ENCODE results near the gene PLCB2. TPM values are rescaled to one million over a fixed set of nuclear protein-coding genes. Genes with fewer than 3 reads are reported as not detected.

The PLCB2 gene
- total RNA-seq, 2 experiments from 2014 or later: 173 to 174 TPM

DNA sequence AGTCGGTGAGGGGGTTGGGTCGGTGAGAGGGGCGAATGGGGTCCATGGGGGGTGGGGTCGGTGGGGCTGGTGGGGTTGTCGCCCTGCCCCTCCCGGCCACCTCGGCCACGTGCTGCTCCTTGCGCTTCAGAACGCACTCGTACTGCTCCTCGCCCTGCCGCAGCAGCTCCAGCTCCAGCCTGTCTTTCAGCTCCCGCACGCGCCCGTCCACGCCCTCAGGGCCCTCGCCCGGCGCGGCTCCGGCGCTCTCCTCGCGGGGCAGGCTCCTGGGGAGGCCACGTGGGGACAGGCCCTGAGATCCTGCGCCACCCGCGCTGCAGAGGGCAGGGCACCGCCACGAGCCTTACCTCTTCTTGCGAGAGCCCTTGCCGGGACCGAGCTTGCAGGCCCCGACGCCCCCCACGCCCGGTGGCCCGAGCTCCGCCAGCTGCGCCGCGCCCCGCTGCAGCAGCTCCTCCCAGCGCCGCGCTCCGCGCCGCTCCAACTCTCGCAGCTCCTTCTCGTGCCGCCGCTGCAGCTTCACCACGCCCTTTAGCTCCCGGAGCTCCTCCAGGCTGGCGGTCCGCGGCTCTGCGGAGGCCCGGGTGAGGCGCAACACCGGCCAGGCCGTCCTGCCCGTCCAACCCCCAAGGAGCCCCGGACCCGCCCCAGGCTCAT, 16.7 kb downstream of the PLCB2 start:
- H3K27me3 Mint-ChIP-seq: no peaks in the 10 kb centered on the region

DNA sequence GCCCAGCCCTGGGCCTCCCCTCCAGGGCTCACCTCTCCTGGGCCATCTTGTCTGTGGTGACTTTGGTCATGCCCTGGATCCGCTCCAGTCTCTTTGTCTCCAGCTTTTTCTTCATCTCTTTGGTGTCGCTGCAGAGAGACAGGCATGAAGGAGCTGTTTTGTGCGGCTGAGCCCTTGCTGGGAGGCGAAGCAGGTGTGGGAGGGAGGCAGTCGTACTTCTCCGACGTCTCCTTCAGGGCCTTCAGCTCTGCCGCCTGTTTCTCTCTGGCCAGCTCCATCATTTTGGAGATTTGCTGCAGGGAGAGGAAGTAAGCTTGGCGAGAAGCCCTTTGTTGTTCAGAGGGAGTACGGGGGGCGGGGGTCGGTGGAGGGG, 17.2 kb downstream of the PLCB2 start:
- Mint-ChIP-seq H3K27ac (no peak overlapping the region), H3K36me3 (peaks cover 4% of the 10 kb centered on the region), H3K4me3 (no peak overlapping the region), H3K27me3 (no peaks in the 10 kb centered on the region), H3K9me3 (no peaks in the 10 kb centered on the region), H3K4me1 (no peaks in the 10 kb centered on the region)
- POLR2A ChIA-PET: interaction anchor here (4.0 kb wide), 1 partner anchor 17 kb away, joined by 24 read pairs; the partner anchor contains the start of gene PLCB2
- DNase-seq: no peak
- ATAC-seq (ENCODE audit: low read depth): no peak

More for the DNA sequence above, 16.7 kb downstream of the PLCB2 start:
- POLR2A ChIA-PET: interaction anchor here (4.0 kb wide), 1 partner anchor 17 kb away, joined by 24 read pairs; the partner anchor contains the start of gene PLCB2
- no peaks in the 10 kb centered on the region for H3K9me3 Mint-ChIP-seq
- DNase-seq: no peak
- no peak overlapping the region for H3K27ac Mint-ChIP-seq
- H3K36me3 Mint-ChIP-seq: peaks cover 6% of the 10 kb centered on the region
- no peak for ATAC-seq (ENCODE audit: low read depth)
- no peaks in the 10 kb centered on the region for H3K4me1 Mint-ChIP-seq
- H3K4me3 Mint-ChIP-seq: no peak overlapping the region

DNA sequence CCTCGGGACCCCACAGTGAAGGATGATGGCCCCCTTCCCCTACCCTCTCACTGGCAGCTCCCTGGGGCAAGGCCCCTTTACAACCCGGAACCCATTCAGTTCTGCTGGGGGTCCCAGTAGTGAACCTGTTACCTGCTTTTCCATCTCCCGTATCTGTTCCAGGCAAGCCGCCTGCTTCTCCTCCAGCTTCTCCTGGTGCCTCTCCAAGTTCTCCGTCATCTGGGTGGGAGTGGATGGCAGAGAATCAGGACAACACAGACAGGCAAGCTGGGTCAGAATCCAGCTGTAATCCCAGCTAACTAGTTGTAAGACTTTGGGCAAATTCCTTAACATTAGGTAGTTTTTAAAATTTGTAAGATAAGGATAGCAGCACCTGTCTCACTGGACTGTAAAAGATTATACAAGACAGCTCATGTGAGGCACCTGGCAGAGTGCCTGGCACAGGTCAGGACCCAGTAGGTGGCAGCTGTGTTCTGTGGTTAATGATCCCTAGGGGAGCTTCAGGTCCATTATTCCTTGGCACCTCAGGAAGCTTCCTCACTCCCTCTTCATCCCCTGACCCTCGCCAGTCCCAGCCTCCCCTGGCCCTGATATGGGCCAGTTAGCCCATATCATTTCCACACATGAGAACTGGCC, 18.5 kb downstream of the PLCB2 start:
- POLR2A ChIA-PET: interaction anchor here (4.0 kb wide), 1 partner anchor 19 kb away, joined by 24 read pairs; the partner anchor contains the start of gene PLCB2
- Mint-ChIP-seq H3K36me3 (peaks cover 1% of the 10 kb centered on the region), H3K9me3 (no peaks in the 10 kb centered on the region), H3K4me3 (no peak overlapping the region), H3K27ac (no peak overlapping the region), H3K4me1 (no peaks in the 10 kb centered on the region), H3K27me3 (peaks cover 5% of the 10 kb centered on the region)
- no peak for DNase-seq
- ATAC-seq (ENCODE audit: low read depth): no peak

DNA sequence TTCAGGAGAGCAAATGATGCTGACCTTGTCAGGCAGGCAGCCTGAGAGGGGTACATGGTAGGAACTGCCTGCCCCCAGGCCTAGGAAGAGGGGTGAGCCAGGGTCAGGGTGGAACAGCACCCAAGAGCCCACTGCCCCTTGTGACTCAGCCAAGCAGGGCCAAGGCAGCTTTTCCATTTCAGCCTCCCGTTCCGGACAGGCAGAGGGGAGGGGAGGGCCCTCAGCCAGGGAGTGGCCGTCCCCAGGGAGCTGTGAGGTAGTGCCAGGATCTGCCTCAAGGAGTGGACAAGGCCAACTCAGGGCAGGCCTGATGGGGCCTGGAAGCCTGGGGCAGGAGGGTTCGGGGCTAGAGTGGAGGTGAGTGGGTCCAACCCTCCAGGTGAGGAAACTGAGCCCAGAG, 19.8 kb downstream of the PLCB2 start:
- Mint-ChIP-seq H3K4me3 (no peak overlapping the region), H3K4me1 (no peaks in the 10 kb centered on the region), H3K36me3 (no peaks in the 10 kb centered on the region), H3K27ac (no peak overlapping the region), H3K9me3 (no peaks in the 10 kb centered on the region), H3K27me3 (peaks cover 15% of the 10 kb centered on the region)
- ATAC-seq (ENCODE audit: low read depth): no peak
- POLR2A ChIA-PET: interaction anchor here (4.0 kb wide), 1 partner anchor 20 kb away, joined by 24 read pairs; the partner anchor contains the start of gene PLCB2
- DNase-seq: no peak

DNA sequence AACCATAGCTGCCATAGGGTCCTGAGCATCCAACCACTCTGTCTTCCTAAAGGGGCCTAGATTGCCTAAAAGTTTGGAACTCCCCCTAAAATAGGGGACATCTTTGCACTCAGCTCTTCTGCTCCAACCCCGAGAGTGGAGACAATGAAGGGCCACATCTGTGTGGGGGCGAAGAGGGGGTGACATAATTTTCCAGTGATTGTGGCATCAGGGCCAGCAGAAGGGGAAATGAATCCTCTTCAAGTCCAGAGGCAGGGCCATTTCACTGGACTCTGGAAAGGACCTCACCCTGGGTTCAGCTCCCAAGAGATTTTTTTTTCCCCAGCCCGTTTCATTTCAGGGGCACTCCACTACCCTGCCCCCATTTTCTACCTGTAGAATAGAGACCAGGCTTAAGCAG, 20.2 kb downstream of the PLCB2 start:
- Mint-ChIP-seq H3K27me3 (peaks cover 16% of the 10 kb centered on the region), H3K36me3 (no peaks in the 10 kb centered on the region), H3K9me3 (no peaks in the 10 kb centered on the region), H3K4me3 (no peak overlapping the region), H3K27ac (no peak overlapping the region), H3K4me1 (no peaks in the 10 kb centered on the region)
- DNase-seq (no peak), ATAC-seq (ENCODE audit: low read depth) (no peak)
- POLR2A ChIA-PET: no interaction called here

DNA sequence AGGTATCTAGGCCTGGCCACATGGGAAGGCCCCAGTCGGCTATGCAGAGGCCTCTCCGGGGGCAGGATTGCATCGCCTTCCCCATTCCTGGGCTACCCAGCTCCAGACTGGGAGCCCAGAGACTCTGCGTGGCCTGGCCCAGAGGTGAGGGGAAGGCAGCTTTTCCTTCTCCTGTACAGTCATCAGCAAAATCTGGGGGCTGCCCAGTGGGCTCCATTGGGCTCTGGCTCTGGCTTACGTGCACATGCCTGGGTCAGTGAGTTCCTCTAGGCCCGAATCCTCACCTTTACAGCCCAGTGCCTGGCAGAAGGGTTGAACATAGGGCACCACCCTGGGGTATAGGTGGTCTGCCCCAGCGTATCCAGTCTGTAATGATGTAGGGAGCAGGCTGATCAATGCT, 20.9 kb downstream of the PLCB2 start:
- DNase-seq: no peak
- Mint-ChIP-seq H3K27me3 (peaks cover 16% of the 10 kb centered on the region), H3K9me3 (no peaks in the 10 kb centered on the region), H3K27ac (no peak overlapping the region), H3K36me3 (no peaks in the 10 kb centered on the region), H3K4me1 (no peaks in the 10 kb centered on the region), H3K4me3 (no peak overlapping the region)
- no peak for ATAC-seq (ENCODE audit: low read depth)
- POLR2A ChIA-PET: interaction anchor here (4.4 kb wide), 1 partner anchor 23 kb away, joined by 39 read pairs; the partner anchor contains the start of gene PLCB2

DNA sequence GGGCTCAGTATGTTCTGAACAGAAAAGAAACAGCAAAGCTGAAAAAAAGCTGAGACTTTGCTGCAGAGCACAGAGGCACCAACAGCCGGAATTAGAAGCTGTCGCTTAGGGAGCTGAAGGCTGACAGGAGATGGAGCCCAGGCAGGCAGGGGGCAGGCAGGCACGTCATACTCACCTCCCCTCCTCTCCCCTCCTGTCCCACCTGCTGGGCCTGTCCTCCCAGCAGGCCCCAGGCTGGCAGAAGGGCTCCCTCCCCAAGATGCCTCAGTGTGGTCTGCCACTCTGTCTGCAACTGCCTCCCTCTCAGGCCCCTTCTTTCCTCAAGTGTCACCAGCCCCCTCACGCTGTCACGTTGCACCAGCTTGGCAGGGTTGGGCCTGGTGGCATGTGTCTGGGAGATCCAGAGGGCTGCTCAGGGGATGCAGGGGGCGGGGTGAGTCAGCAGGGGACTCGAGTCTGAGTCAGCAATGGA, 21.6 kb downstream of the PLCB2 start:
- H3K9me3 Mint-ChIP-seq: no peaks in the 10 kb centered on the region
- H3K36me3 Mint-ChIP-seq: no peaks in the 10 kb centered on the region
- ATAC-seq (ENCODE audit: low read depth) (no peak), DNase-seq (no peak)
- H3K27me3 Mint-ChIP-seq: peaks cover 18% of the 10 kb centered on the region
- no peak overlapping the region for H3K4me3 Mint-ChIP-seq
- POLR2A ChIA-PET: interaction anchor here (4.4 kb wide), 1 partner anchor 23 kb away, joined by 39 read pairs; the partner anchor contains the start of gene PLCB2
- H3K27ac Mint-ChIP-seq: no peak overlapping the region
- no peaks in the 10 kb centered on the region for H3K4me1 Mint-ChIP-seq

DNA sequence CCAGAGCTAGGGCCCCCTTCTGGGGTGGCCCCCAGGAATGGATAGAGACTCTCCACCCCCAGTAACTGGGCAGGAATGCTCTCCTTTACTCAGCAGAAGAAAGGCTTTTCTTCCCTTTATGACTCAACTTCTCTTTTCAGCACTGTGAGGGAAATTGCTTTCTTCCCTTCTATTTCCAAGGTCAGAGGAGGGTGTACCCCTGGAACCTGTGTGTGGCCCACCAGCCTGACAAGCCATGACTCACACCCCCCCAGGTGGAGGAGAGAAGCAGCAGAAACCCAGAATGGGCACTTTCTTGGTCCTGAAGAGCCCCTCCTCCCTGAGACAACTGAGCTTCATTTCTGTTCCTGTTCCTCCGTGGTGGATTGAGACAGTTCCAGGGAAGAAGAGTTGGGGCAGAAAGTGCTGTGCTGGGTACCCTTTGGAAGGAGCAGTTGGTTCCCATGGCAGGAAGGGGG, 22.2 kb downstream of the PLCB2 start:
- H3K4me1 Mint-ChIP-seq: no peaks in the 10 kb centered on the region
- H3K27ac Mint-ChIP-seq: no peak overlapping the region
- DNase-seq (no peak), ATAC-seq (ENCODE audit: low read depth) (no peak)
- POLR2A ChIA-PET: interaction anchor here (4.4 kb wide), 1 partner anchor 24 kb away, joined by 39 read pairs; the partner anchor contains the start of gene PLCB2
- no peaks in the 10 kb centered on the region for H3K9me3 Mint-ChIP-seq
- no peaks in the 10 kb centered on the region for H3K36me3 Mint-ChIP-seq
- H3K27me3 Mint-ChIP-seq: peaks cover 24% of the 10 kb centered on the region
- no peak overlapping the region for H3K4me3 Mint-ChIP-seq

DNA sequence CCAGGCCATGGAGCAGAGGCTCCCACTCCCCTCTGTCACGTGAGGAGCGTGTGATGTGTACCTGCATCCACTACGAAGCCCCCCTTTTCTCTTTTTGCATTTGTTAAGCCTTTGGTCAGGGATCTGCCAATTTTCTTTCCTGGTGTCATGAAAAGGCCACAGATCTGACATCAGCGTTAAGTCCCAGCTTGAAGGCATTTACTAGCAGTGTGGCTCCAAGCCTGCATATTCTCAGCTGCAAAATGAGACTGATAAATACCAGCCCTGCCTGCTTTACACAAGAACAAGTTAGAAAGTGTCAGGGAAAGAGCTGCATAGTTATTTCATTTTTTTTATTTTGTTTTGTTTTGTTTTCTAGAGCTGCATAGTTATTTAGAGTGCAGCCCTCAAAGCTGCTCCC, 22.6 kb downstream of the PLCB2 start:
- H3K27ac Mint-ChIP-seq: no peak overlapping the region
- no peaks in the 10 kb centered on the region for H3K4me1 Mint-ChIP-seq
- H3K4me3 Mint-ChIP-seq: no peak overlapping the region
- no peaks in the 10 kb centered on the region for H3K9me3 Mint-ChIP-seq
- DNase-seq (no peak), ATAC-seq (ENCODE audit: low read depth) (no peak)
- H3K36me3 Mint-ChIP-seq: no peaks in the 10 kb centered on the region
- POLR2A ChIA-PET: interaction anchor here (4.4 kb wide), 1 partner anchor 24 kb away, joined by 39 read pairs; the partner anchor contains the start of gene PLCB2
- H3K27me3 Mint-ChIP-seq: peaks cover 28% of the 10 kb centered on the region

DNA sequence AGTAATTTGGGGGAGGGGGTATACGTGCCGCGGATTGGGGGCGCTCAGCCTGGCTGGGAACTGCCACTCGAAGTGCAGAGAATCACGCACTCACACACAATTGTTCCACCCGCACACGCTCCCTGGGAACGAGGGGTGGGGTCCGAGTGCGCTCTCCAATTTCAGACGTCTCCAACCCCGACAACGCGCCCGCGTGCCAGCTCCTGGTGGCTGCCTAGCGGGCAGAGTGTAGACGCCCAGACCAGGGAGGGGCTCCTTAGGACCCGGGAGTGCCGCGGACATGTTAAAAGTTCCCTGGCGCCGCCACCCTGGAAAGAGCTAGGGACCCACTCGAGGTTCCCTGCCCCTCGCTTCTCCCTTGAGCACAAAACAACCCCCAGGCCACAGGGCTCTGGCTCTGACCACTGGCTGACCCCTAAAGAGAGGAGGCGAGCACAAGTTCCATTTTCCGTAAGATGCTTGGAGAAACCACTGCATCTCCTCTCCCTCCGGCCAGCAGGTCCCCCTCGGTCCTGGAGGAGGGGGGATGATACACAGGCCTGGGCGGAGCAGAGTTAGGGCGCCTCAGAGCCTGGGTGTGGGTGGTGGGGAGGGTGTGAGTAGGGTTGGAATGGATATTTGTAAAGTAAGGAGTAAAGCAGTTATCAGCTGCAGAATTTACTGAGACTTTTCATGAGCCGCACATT, 24.0 kb downstream of the PLCB2 start:
- H3K36me3 Mint-ChIP-seq: no peaks in the 10 kb centered on the region
- H3K9me3 Mint-ChIP-seq: no peaks in the 10 kb centered on the region
- H3K27me3 Mint-ChIP-seq: peaks cover 35% of the 10 kb centered on the region
- peak overlapping the region; percentile 10 for H3K4me3 Mint-ChIP-seq
- H3K4me1 Mint-ChIP-seq: no peaks in the 10 kb centered on the region
- H3K27ac Mint-ChIP-seq: no peak overlapping the region
- POLR2A ChIA-PET: interaction anchor here (4.4 kb wide), 1 partner anchor 26 kb away, joined by 39 read pairs; the partner anchor contains the start of gene PLCB2
- DNase-seq (no peak), ATAC-seq (ENCODE audit: low read depth) (no peak)

DNA sequence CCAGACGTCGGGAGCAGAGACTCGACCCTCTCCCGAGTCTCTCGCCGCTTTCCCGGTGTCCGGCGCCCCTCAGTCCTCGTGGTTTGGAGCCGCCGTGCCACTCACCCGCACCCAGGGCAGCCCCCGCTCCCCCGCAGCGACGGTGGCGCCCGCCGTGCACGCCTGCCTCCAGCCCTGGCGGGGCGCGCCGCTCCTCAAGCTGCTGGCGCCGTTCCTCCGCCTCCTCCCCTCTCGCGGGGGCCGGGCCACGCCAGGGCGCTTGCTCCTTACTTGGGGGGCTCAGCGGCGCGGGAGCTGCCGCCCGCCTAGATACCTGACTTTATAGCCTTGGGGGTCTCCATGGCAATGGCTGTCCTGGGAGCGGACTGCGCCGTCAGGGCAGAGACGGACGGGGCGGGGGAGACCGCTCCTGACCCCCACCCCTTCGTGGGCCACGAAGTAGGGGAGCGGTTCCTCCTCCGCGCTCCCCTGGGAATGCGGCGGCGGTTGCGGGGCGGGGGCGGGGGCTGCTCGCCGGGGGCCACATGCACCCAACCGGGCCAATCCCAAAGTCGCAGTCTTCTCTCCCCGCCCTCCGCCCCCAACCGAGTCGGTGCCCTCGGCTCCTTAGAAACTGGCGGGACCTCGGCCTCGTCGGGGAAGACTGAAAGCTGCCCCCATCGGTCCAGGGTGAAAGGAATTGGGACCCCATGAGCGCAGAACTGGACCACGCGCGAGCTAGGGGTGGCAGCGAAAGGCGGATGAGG, 24.7 kb downstream of the PLCB2 start, which contains the start of gene ANKRD63:
Gene ANKRD63 (minus strand): TSS at position 196 of the 746 bp plus-strand sequence. CDS start 478 bp downstream, outside the sequence.
- no peaks in the 10 kb centered on the region for H3K9me3 Mint-ChIP-seq
- DNase-seq (peak; percentile 71), ATAC-seq (ENCODE audit: low read depth) (peak; percentile 51)
- no peaks in the 10 kb centered on the region for H3K4me1 Mint-ChIP-seq
- peaks cover 43% of the 10 kb centered on the region for H3K27me3 Mint-ChIP-seq
- POLR2A ChIA-PET: interaction anchor here (0.6 to 4.4 kb wide), 2 partner anchors 26 to 139 kb away, joined by 3 to 39 read pairs; partner anchors contain the start of gene PLCB2
- H3K27ac Mint-ChIP-seq: no peak within 1 kb of the TSS
- H3K36me3 Mint-ChIP-seq: no peaks in the 10 kb centered on the region
- peak within 1 kb of the TSS; percentile 72 for H3K4me3 Mint-ChIP-seq

DNA sequence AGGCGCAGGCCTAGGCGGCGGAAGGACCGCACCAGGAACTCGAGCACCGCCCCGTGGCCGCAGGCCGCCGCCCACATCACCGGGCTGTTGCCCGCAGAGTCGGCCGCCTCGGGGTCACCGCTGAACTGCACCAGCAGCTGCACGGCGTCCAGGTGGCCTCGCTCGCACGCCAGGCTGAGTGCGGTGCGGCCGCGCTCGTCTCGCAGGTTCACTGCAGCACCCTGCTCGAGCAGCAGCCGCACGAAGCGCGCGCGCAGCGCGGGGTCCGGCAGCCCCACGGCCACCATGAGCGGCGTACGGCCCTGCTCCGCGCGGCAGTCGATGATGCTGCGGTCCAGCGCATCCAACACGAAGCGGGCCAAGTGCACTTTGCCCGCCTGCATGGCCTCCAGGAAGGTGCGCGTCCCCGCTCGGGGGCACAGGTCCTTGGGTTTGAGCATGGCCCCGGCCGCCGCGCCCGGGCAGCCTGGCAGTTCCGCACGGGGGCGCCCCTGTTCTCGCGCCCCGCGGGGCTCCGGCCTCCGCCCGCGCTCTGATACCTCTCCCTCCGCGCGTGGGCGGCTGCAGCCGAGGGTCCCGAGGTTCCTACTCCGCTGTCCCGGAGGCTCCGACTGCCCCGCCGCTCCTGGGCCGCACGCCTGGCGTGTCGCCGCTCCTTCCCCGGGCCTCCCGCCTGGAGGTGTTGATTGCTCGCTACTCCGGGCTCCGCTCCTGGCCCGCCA, 25.4 kb downstream of the PLCB2 start:
- Mint-ChIP-seq H3K4me3 (peak overlapping the region; percentile 72), H3K36me3 (no peaks in the 10 kb centered on the region), H3K4me1 (peaks cover 2% of the 10 kb centered on the region), H3K27ac (no peak overlapping the region), H3K27me3 (peaks cover 49% of the 10 kb centered on the region), H3K9me3 (no peaks in the 10 kb centered on the region)
- POLR2A ChIA-PET: interaction anchor here (0.7 to 4.4 kb wide), 2 partner anchors 25 to 27 kb away, joined by 3 to 39 read pairs; partner anchors contain the start of gene PLCB2
- DNase-seq: peak; percentile 78
- ATAC-seq (ENCODE audit: low read depth): peak; percentile 65

All from activated naive CD8-positive, alpha-beta T cell treated with anti-CD3 and anti-CD28 coated beads, Interleukin-2, amount 10 ng/mL, durations not matched to agents 7 days and 5 days (primary cell).